Gastrocnemius medialis (tissue), 4 donors: ENCODE results near the gene BGLAP. TPM values are rescaled to one million over a fixed set of nuclear protein-coding genes. Genes with fewer than 3 reads are reported as not detected.

ENCODE experiments used
- ATAC-seq, 2 donors: fragments of 150-250 bp; one replicate each; pipeline ENCODE4 v1.9.1; 2016
- DNase-seq, 2 donors: peaks; one replicate each; pipeline ENCODE4 v3.0.0-alpha.2; 2019
- H3K27ac ChIP-seq, 4 donors: fragments of 200-600 bp; sonication (generic); 1 replicate in 1 of 4; 2 replicates in 3 of 4; pipeline ENCODE4 v1.5.1; 2016 to 2018; ENCODE audit warnings: mild to moderate bottlenecking in 2 of 4, moderate library complexity in 1 of 4
- H3K27me3 ChIP-seq, 3 donors: fragments of 200-600 bp; sonication (generic) in 2 of 3; 1 replicate in 1 of 3; 2 replicates in 2 of 3; pipeline versions ENCODE4 v1.5.1 to v1.6.0; 2016 to 2019; ENCODE audit warnings: mild to moderate bottlenecking in 1 of 3, moderate library complexity in 1 of 3
- H3K36me3 ChIP-seq, 2 donors: fragments of 200-600 bp; sonication (generic) in 1 of 2; one replicate each; pipeline ENCODE4 v1.5.1; 2017 to 2018
- H3K4me1 ChIP-seq, 2 donors: fragments of 200-600 bp; sonication (generic) in 1 of 2; one replicate each; pipeline ENCODE4 v1.5.1; 2016 to 2017; ENCODE audit warnings: mild to moderate bottlenecking in 2 of 2
- H3K4me3 ChIP-seq, 4 donors: fragments of 200-600 bp; sonication (generic) in 3 of 4; 1 replicate in 1 of 4; 2 replicates in 3 of 4; pipeline ENCODE4 v1.5.1; 2016 to 2019; ENCODE audit warnings: mild to moderate bottlenecking in 2 of 4
- H3K9me3 ChIP-seq, 3 donors: fragments of 200-600 bp; sonication (generic) in 2 of 3; 1 replicate in 1 of 3; 2 replicates in 2 of 3; pipeline ENCODE4 v1.5.1; 2016 to 2019
- CTCF ChIP-seq, 5 experiments: fragments of 450-650 bp in 3 of 5; fragments of 200-600 bp in 2 of 5; sonication (generic) in 2 of 5; IDR thresholded peaks in 4 of 5; conservative IDR thresholded peaks in 1 of 5; 1 replicate in 4 of 5; 2 replicates in 1 of 5; pipeline ENCODE4 v1.5.1; 2016 to 2019; ENCODE audit warnings: antibody characterized with exemption in 5 of 5, mild to moderate bottlenecking in 3 of 5, moderate library complexity in 3 of 5
- POLR2A ChIP-seq, 2 donors: fragments of 450-650 bp; IDR thresholded peaks; one replicate each; pipeline ENCODE4 v1.6.1; 2017; ENCODE audit warnings: antibody characterized with exemption in 2 of 2, mild to moderate bottlenecking in 2 of 2, moderate library complexity in 2 of 2
- in situ Hi-C, 4 donors: fragments of 200-750 bp; cut with MboI; loops; one replicate each; pipeline versions ENCODE4 v1.15.0 to v1.8.0; 2017; ENCODE audit warnings: low sequenced_read_pairs in 4 of 4
- intact Hi-C: fragments of 100-400 bp; cut with DNase I; formaldehyde crosslinking; loops from one replicate; pipeline ENCODE4 v1.15.1; 2023; ENCODE audit warnings: low total_unique reads
- total RNA-seq, 4 donors: library from RNA; depleted of rRNA; stranded (reverse); fragments of >200 nt; gene quantifications; one replicate each; pipeline versions ENCODE4 v1.1.0 to v1.2.3, GENCODE V29; 2016

Gene BGLAP
- total RNA-seq, 4 donors from 2014 or later, result not detected

- H3K27ac ChIP-seq, result peak overlapping the region; percentile 63 to 77 (median 74)
- peak; percentile 46 to 55 for ATAC-seq
Measured at GRCh38 chr1:156291226-156292061, 49.5 kb downstream of the BGLAP start.

More at GRCh38 chr1:156291226-156292061, 49.5 kb downstream of the BGLAP start:
- Histone ChIP-seq H3K4me3 (peak overlapping the region; percentile 43 to 55 (median 47)), H3K27me3 (no peaks in the 10 kb centered on the region), H3K36me3 (no peaks in the 10 kb centered on the region), H3K4me1 (peaks cover 5 to 14% of the 10 kb centered on the region in 2 donors), H3K9me3 (no peaks in the 10 kb centered on the region)
- in situ Hi-C loops (no loop called here), intact Hi-C loops (no loop called here)
- TF ChIP-seq CTCF (IDR thresholded peaks at IDR 0.05 in 4 of 5, conservative IDR thresholded peaks at IDR 0.05 in 1 of 5) (no peak), POLR2A (IDR thresholded peaks at IDR 0.05) (peak in 1 of 2 donors; percentile 31)
- DNase-seq, result peak; percentile 74 to 75

Other genes starting within 250 kb of the BGLAP start
- gene SSR2, start 221.2 kb upstream of the BGLAP start, total RNA-seq, result 100 to 1,000 TPM in 2 of 4 donors, 10 to 100 TPM in 2; 70.6 to 118 (median 108) TPM
- 10 to 100 TPM; 42.3 to 60.1 (median 46.0) TPM for gene UBQLN4, start 188.4 kb upstream of the BGLAP start, total RNA-seq
- gene LAMTOR2, start 187.4 kb upstream of the BGLAP start, total RNA-seq, result 10 to 100 TPM; 51.5 to 82.7 (median 72.6) TPM
- gene RAB25, start 181.0 kb upstream of the BGLAP start, total RNA-seq, result 1 to 10 TPM in 1 of 4 donors, not detected in 3; 1.2 TPM
- not detected for gene MEX3A, start 159.7 kb upstream of the BGLAP start, total RNA-seq
- 100 to 1,000 TPM; 143 to 244 (median 220) TPM for gene LMNA, start 127.5 kb upstream of the BGLAP start, total RNA-seq
- gene SEMA4A, start 88.6 kb upstream of the BGLAP start, total RNA-seq, result 1 to 10 TPM in 2 of 4 donors, under 1 TPM in 2; 0.29 to 2.4 (median 1.2) TPM
- gene SLC25A44, start 48.1 kb upstream of the BGLAP start, total RNA-seq, result 10 to 100 TPM in 3 of 4 donors, 1 to 10 TPM in 1; 9.2 to 19.5 (median 18.5) TPM
- gene PMF1, start 29.2 kb upstream of the BGLAP start, total RNA-seq, result 100 to 1,000 TPM in 2 of 4 donors, 10 to 100 TPM in 2; 73.3 to 119 (median 89.9) TPM
- under 1 TPM in 2 of 4 donors, not detected in 2; 0.16 to 0.46 TPM for gene PAQR6, start 5.9 kb downstream of the BGLAP start, total RNA-seq
- gene SMG5, start 40.6 kb downstream of the BGLAP start, total RNA-seq, result 10 to 100 TPM; 47.4 to 83.1 (median 62.7) TPM
- gene TMEM79, start 42.1 kb downstream of the BGLAP start, total RNA-seq, result 1 to 10 TPM in 1 of 4 donors, under 1 TPM in 3; 0.20 to 1.5 (median 0.68) TPM
- 10 to 100 TPM; 10.1 to 16.5 (median 13.6) TPM for gene GLMP, start 53.5 kb downstream of the BGLAP start, total RNA-seq
- gene VHLL, start 57.1 kb downstream of the BGLAP start, total RNA-seq, result not detected
- 100 to 1,000 TPM; 147 to 189 (median 180) TPM for gene CCT3, start 96.1 kb downstream of the BGLAP start, total RNA-seq
- not detected for gene TSACC, start 96.3 kb downstream of the BGLAP start, total RNA-seq
- gene RHBG, start 127.0 kb downstream of the BGLAP start, total RNA-seq, result not detected